AG09309 (cell line): Measurements from ENCODE around the gene RELN.
A peak's percentile ranks its signal among the peaks of the same experiment; 100 is the strongest.

Experiments used
- DNase-seq: peaks from one replicate; pipeline ENCODE4 v3.0.0-alpha.2; 2010; ENCODE audit warnings: low read depth
- H3K4me3 ChIP-seq: 2 replicates; pipeline ENCODE4 v1.5.1; 2011; ENCODE audit warnings: mild to moderate bottlenecking, low read depth, low read length, moderate library complexity; ENCODE audit not compliant: control insufficient read depth
- TF ChIP-seq, protein P1 (sequence below): IDR thresholded peaks from 2 replicates; pipeline ENCODE4 v1.5.1; 2011; ENCODE audit warnings: mild to moderate bottlenecking, low read depth, low read length, inconsistent platforms; ENCODE audit not compliant: insufficient read depth, control insufficient read depth; ENCODE audit errors: missing control alignments

The RELN gene

GRCh38 chr7:103637094-103637493 lies 352.4 kb downstream of the RELN start:
- H3K4me3 ChIP-seq: no peak overlapping the region
- DNase-seq: peak; percentile 51
- TF ChIP-seq, protein P1, sequence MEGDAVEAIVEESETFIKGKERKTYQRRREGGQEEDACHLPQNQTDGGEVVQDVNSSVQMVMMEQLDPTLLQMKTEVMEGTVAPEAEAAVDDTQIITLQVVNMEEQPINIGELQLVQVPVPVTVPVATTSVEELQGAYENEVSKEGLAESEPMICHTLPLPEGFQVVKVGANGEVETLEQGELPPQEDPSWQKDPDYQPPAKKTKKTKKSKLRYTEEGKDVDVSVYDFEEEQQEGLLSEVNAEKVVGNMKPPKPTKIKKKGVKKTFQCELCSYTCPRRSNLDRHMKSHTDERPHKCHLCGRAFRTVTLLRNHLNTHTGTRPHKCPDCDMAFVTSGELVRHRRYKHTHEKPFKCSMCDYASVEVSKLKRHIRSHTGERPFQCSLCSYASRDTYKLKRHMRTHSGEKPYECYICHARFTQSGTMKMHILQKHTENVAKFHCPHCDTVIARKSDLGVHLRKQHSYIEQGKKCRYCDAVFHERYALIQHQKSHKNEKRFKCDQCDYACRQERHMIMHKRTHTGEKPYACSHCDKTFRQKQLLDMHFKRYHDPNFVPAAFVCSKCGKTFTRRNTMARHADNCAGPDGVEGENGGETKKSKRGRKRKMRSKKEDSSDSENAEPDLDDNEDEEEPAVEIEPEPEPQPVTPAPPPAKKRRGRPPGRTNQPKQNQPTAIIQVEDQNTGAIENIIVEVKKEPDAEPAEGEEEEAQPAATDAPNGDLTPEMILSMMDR: no peak

GRCh38 chr7:103636153-103636552 lies 353.3 kb downstream of the RELN start:
- no peak overlapping the region for H3K4me3 ChIP-seq
- no peak for DNase-seq
- TF ChIP-seq, protein P1: no peak

DNA sequence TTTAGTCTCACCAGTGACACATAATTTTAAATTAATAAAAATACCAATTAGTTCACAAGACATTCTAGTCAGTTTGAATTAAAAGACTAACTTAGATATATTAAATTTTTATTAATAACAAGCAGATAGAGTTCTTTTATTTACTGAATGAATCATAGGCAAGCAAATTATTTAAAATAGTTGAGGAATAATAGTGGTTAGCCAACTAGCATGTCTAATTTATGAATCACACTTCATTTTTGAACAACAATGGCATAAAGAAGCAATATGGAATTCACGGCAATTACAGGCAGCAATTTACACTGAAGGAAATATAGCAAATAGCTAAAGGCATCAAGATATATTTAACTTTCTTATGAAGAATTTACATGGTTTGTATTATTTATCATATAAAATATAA lies 356.5 kb downstream of the RELN start:
- no peak for DNase-seq
- no peak overlapping the region for H3K4me3 ChIP-seq
- TF ChIP-seq, protein P1: no peak

GRCh38 chr7:103632005-103632639 lies 357.3 kb downstream of the RELN start:
- TF ChIP-seq, protein P1: no peak
- no peak overlapping the region for H3K4me3 ChIP-seq
- DNase-seq: no peak

- no peak overlapping the region for H3K4me3 ChIP-seq
- DNase-seq: no peak
- TF ChIP-seq, protein P1: no peak
Observed at GRCh38 chr7:103630318-103630717, 359.1 kb downstream of the RELN start.

DNA sequence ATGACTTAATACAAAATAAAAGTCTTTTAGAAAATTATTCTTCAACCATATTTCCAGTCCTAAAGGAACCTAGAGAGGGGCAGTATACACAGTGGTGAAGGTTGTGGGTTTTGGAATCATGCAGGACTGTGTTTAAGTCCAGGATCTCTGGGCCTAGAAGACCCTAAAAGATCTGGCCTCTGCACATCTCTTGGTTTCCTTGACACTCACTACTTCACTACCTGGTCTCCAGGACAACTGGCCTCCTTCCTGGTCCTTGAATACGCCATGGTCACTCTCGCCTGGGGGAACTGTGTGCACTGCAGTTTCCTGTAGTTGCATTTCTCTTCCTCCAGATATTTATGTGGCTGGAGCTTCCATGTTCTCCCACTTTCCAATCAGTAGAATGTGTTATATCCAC lies 360.7 kb downstream of the RELN start:
- TF ChIP-seq, protein P1: no peak

More for the DNA sequence above, 360.7 kb downstream of the RELN start:
- no peak overlapping the region for H3K4me3 ChIP-seq
- DNase-seq: no peak
